ENCODE results near the gene IBA57. TPM values are rescaled to one million over a fixed set of nuclear protein-coding genes. Genes with fewer than 3 reads are reported as not detected.
"Not testable (repeated sequence)": the region's sequence is repeated elsewhere in the genome, so short reads cannot be mapped to it uniquely, and the experiment has no call there.

The IBA57 gene
- polyA plus RNA-seq, 1 of the 3 experiments (the other 2 are of a cell fraction) = 1.8 TPM

GRCh38 chr1:228182296-228183030, 16.9 kb downstream of the IBA57 start:
- Histone ChIP-seq H3K4me1 (ENCODE audit: control insufficient read depth in 1 of 2, insufficient read depth in 2 of 2, low read depth in 1 of 2, low read length in 1 of 2) (peaks cover 0 to 12% of the 10 kb centered on the region in 2 experiments; a peak in 1 of 4 replicates), H3K27ac (ENCODE audit: low read depth in 2 of 2, low read length in 1 of 2) (no peak overlapping the region), H3K9ac (no peak overlapping the region), H3K79me2 (ENCODE audit: insufficient read depth) (no peaks in the 10 kb centered on the region), H3K4me2 (no peak overlapping the region), H3K4me3 (ENCODE audit: low read depth in 2 of 2, low read length in 1 of 2) (no peak overlapping the region), H3K9me3 (no peaks in the 10 kb centered on the region), H3K9me2 (no peaks in the 10 kb centered on the region), H3K27me3 (ENCODE audit: insufficient read depth) (no peaks in the 10 kb centered on the region), H3K36me3 (replicated peaks in 1 of 2; ENCODE audit: control insufficient read depth in 1 of 2, insufficient read depth in 2 of 2, low read length in 1 of 2) (no peaks in the 10 kb centered on the region), H4K20me1 (ENCODE audit: insufficient read depth) (no peaks in the 10 kb centered on the region), H3F3A (replicated peaks; ENCODE audit: insufficient read depth) (peaks cover 11% of the 10 kb centered on the region), H2AFZ (ENCODE audit: low read depth) (no peak overlapping the region)
- DNase-seq = no peak
- no peak for TF ChIP-seq GATA2 (CRISPR knock-in tag; IDR thresholded peaks at IDR 0.05)
- 94% methylated on average over 32 of the region's 32 CpGs for WGBS (ENCODE audit: low lambda C conversion rate)
- CTCF ChIA-PET = interaction anchor here (0.6 to 9.1 kb wide), 3 partner anchors 12 to 17 kb away, joined by 3 to 54 read pairs (median 3); partner anchors contain the start of gene IBA57
- POLR2A ChIA-PET = no interaction called here

GRCh38 chr1:228184152-228184551, 18.5 kb downstream of the IBA57 start:
- Histone ChIP-seq H3K27ac (ENCODE audit: low read depth in 2 of 2, low read length in 1 of 2) (no peak overlapping the region), H3K27me3 (ENCODE audit: insufficient read depth) (no peaks in the 10 kb centered on the region), H3K4me1 (ENCODE audit: control insufficient read depth in 1 of 2, insufficient read depth in 2 of 2, low read depth in 1 of 2, low read length in 1 of 2) (peaks cover 0 to 9% of the 10 kb centered on the region in 2 experiments; a peak in 1 of 4 replicates), H4K20me1 (ENCODE audit: insufficient read depth) (no peaks in the 10 kb centered on the region), H3K9me3 (peaks cover 5% of the 10 kb centered on the region; the same call in 1 of the 2 replicates), H3K9ac (no peak overlapping the region), H3F3A (replicated peaks; ENCODE audit: insufficient read depth) (peaks cover 6% of the 10 kb centered on the region), H3K36me3 (replicated peaks in 1 of 2; ENCODE audit: control insufficient read depth in 1 of 2, insufficient read depth in 2 of 2, low read length in 1 of 2) (no peaks in the 10 kb centered on the region), H3K4me2 (no peak overlapping the region), H3K9me2 (no peaks in the 10 kb centered on the region), H3K4me3 (ENCODE audit: low read depth in 2 of 2, low read length in 1 of 2) (no peak overlapping the region), H3K79me2 (ENCODE audit: insufficient read depth) (no peaks in the 10 kb centered on the region), H2AFZ (ENCODE audit: low read depth) (no peak overlapping the region)
- WGBS (ENCODE audit: low lambda C conversion rate) = 74% methylated on average over 7 of the region's 7 CpGs
- ChIA-PET CTCF (interaction anchor here (1.5 to 9.1 kb wide), 2 partner anchors 18 to 185 kb away, joined by 3 to 54 read pairs; partner anchors contain the start of gene IBA57), POLR2A (no interaction called here)
- TF ChIP-seq TAF1 (IDR thresholded peaks at IDR 0.05; ENCODE audit: borderline replicate concordance, low read depth, low read length) = no peak
- DNase-seq = no peak

DNA sequence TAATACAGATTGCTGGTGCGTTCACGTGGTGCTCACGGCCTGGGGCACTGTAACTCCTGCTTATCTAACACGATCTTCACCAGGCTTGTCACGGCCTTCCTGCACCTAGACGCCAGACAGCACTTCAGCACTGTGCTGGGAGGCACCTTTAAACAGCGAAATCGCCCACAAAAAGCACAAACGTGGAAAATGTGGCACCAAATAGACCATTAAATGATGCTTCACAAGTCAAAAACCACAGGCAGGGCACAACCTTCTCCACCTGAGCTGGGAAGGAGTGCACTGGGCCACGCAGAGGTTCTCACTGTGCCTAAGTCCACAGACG, 20.0 kb downstream of the IBA57 start:
- Histone ChIP-seq H4K20me1 (ENCODE audit: insufficient read depth) (no peaks in the 10 kb centered on the region), H3K27ac (ENCODE audit: low read depth in 2 of 2, low read length in 1 of 2) (no peak overlapping the region), H3K79me2 (ENCODE audit: insufficient read depth) (no peaks in the 10 kb centered on the region), H3K9me3 (peaks cover 5% of the 10 kb centered on the region; the same call in 1 of the 2 replicates), H3K9me2 (no peaks in the 10 kb centered on the region), H3F3A (replicated peaks; ENCODE audit: insufficient read depth) (no peaks in the 10 kb centered on the region), H3K27me3 (ENCODE audit: insufficient read depth) (no peaks in the 10 kb centered on the region), H3K36me3 (replicated peaks in 1 of 2; ENCODE audit: control insufficient read depth in 1 of 2, insufficient read depth in 2 of 2, low read length in 1 of 2) (no peaks in the 10 kb centered on the region), H3K4me1 (ENCODE audit: control insufficient read depth in 1 of 2, insufficient read depth in 2 of 2, low read depth in 1 of 2, low read length in 1 of 2) (peaks cover 0 to 9% of the 10 kb centered on the region in 2 experiments; a peak in 1 of 4 replicates), H3K4me3 (ENCODE audit: low read depth in 2 of 2, low read length in 1 of 2) (no peak overlapping the region), H3K9ac (no peak overlapping the region), H2AFZ (ENCODE audit: low read depth) (no peak overlapping the region), H3K4me2 (no peak overlapping the region)
- ChIA-PET CTCF (no interaction called here), POLR2A (no interaction called here)
- TF ChIP-seq TEAD4 (IDR thresholded peaks at IDR 0.05; ENCODE audit: borderline replicate concordance, insufficient read depth) (no peak), MXI1 (IDR thresholded peaks at IDR 0.05; ENCODE audit: low read depth, low read length) (no peak)
- WGBS (ENCODE audit: low lambda C conversion rate) = 81% methylated on average over 10 of the region's 11 CpGs
- DNase-seq = no peak

DNA sequence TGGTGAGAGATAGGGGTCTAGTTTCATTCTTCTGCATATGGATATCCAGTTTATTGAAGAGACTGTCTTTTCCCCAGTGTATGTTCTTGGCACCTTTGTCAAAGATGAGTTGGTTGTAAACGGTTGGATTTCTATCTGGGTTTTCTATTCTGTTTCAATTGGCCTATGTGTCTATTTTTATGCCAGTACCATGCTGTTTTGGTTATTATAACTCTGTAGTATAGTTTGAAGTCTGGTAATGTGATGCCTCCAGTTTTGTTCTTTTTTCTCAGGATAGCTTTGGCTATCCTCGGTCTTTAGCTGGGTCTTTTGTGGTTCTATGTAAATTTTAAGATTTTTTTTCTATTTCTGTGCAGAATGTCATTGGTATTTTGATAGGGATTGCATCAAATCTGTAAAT, 22.6 kb downstream of the IBA57 start:
- H2AFZ ChIP-seq (ENCODE audit: low read depth); H3F3A ChIP-seq (replicated peaks; ENCODE audit: insufficient read depth); H4K20me1 ChIP-seq (ENCODE audit: insufficient read depth); H3K4me2 ChIP-seq; H3K4me1 ChIP-seq (ENCODE audit: control insufficient read depth in 1 of 2, insufficient read depth in 2 of 2, low read depth in 1 of 2, low read length in 1 of 2); H3K27ac ChIP-seq (ENCODE audit: low read depth in 2 of 2, low read length in 1 of 2); H3K4me3 ChIP-seq (ENCODE audit: low read depth in 2 of 2, low read length in 1 of 2); H3K9ac ChIP-seq; H3K27me3 ChIP-seq (ENCODE audit: insufficient read depth); H3K9me2 ChIP-seq; DNase-seq; H3K79me2 ChIP-seq (ENCODE audit: insufficient read depth); H3K9me3 ChIP-seq; H3K36me3 ChIP-seq (replicated peaks in 1 of 2; ENCODE audit: control insufficient read depth in 1 of 2, insufficient read depth in 2 of 2, low read length in 1 of 2); POLR2A ChIA-PET: not testable (repeated sequence)
- CTCF ChIA-PET = interaction anchor here (1.7 kb wide), 1 partner anchor 58 kb away, joined by 4 read pairs; no protein-coding TSS in a partner anchor
- 23% methylated on average over 2 of the region's 2 CpGs for WGBS (ENCODE audit: low lambda C conversion rate)
